Smooth muscle cell (in vitro differentiated cells): Measurements from ENCODE around the gene PRX. TPM values are rescaled to one million over a fixed set of nuclear protein-coding genes. Genes with fewer than 3 reads are reported as not detected.

Experiments
- DNase-seq: peaks from one replicate; lab custom pipeline; 2025; ENCODE audit not compliant: unreplicated experiment; lab: John Stamatoyannopoulos, UW
- H2AFZ ChIP-seq: fragments of 200-600 bp; sonication (generic); 2 replicates; pipeline ENCODE4 v1.6.0; 2016; ENCODE audit warnings: antibody characterized with exemption, low read depth, mild to moderate bottlenecking
- H3F3A ChIP-seq: fragments of 200-600 bp; sonication (generic); 2 replicates; pipeline ENCODE4 v1.6.0; 2017; ENCODE audit warnings: antibody characterized with exemption, low read depth
- H3K27ac ChIP-seq: fragments of 200-600 bp; sonication (generic); 2 replicates; pipeline ENCODE4 v1.5.1; 2016; ENCODE audit warnings: low read depth, mild to moderate bottlenecking
- H3K27me3 ChIP-seq: fragments of 200-600 bp; sonication (generic); 2 replicates; pipeline ENCODE4 v1.6.1; 2016; ENCODE audit warnings: low read depth, mild to moderate bottlenecking
- H3K36me3 ChIP-seq: fragments of 200-600 bp; sonication (generic); 2 replicates; pipeline ENCODE4 v1.5.1; 2016; ENCODE audit warnings: low read depth
- H3K4me1 ChIP-seq: fragments of 200-600 bp; sonication (generic); 2 replicates; pipeline ENCODE4 v1.5.1; 2016; ENCODE audit warnings: low read depth
- H3K4me2 ChIP-seq: fragments of 200-600 bp; sonication (generic); 2 replicates; pipeline ENCODE4 v1.6.0; 2016; ENCODE audit warnings: mild to moderate bottlenecking
- H3K4me3 ChIP-seq: fragments of 200-600 bp; sonication (generic); 2 replicates; pipeline ENCODE4 v1.5.1; 2016; ENCODE audit warnings: mild to moderate bottlenecking
- H3K79me2 ChIP-seq: fragments of 200-600 bp; sonication (generic); 2 replicates; pipeline ENCODE4 v1.6.0; 2016; ENCODE audit warnings: low read depth, mild to moderate bottlenecking
- H3K9ac ChIP-seq: fragments of 200-600 bp; sonication (generic); 2 replicates; pipeline ENCODE4 v1.6.0; 2016; ENCODE audit warnings: low read depth
- H3K9me3 ChIP-seq: fragments of 200-600 bp; sonication (generic); replicated peaks from 2 replicates; pipeline ENCODE4 v1.5.1; 2016; ENCODE audit warnings: low read depth
- H4K20me1 ChIP-seq: fragments of 200-600 bp; sonication (generic); 2 replicates; pipeline ENCODE4 v1.6.0; 2016; ENCODE audit warnings: low read depth
- WGBS: methylation state at CpG from one replicate; pipeline ENCODE4 v1.1.7; 2016; ENCODE audit warnings: low lambda C conversion rate; 5-methylcytosine and 5-hydroxymethylcytosine counted together
- polyA plus RNA-seq: library from polyadenylated mRNA; unstranded; fragments of >200 nt; fragmentation: Nextera tagmentation; extraction: Ambion mirVana; gene quantifications from 2 replicates; pipeline ENCODE4 v1.2.1, GENCODE V29; 2016
- total RNA-seq: library from RNA; depleted of rRNA; stranded (reverse); fragments of >200 nt; gene quantifications from 2 replicates; pipeline ENCODE4 v1.2.3, GENCODE V29; 2014
- TF ChIP-seq, protein P1 (sequence below): fragments of 200-600 bp; sonication (generic); IDR thresholded peaks from 2 replicates; pipeline ENCODE4 v1.5.1; 2017; ENCODE audit warnings: borderline replicate concordance, mild to moderate bottlenecking, antibody characterized with exemption; ENCODE audit not compliant: insufficient read depth, poor library complexity, severe bottlenecking

Gene PRX
- total and polyA plus RNA-seq, 2 experiments from 2014 or later: 3.9 to 4.4 TPM

- H3K27ac ChIP-seq: no peak overlapping the region
Measured at GRCh38 chr19:40355975-40356680, 57.0 kb downstream of the PRX start.

DNA sequence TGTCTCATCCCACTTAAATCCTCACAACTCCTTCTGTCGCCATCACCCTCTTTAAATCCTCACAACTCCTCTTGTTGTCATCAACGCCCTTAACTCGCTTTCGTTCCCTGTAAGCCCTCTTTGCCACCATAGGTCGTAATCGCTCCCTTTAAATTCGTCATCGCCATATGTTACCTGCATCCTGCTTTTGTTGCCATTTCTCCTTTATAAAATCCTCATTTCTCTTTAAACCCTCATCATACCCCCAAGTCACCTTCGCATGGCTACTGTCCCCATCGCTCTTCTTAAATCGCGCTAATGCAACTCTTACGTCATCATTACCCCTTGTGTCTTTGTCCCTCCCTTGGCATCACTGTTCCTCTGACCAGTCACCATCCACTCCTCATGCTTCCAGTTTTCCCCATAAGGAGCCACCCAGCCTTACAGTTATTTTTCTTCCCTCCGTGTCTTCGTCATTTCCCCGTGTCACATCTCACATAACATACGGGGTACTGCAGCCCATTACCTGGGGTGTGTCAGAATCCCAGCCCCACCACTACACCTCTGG is 64.1 kb downstream of the PRX start:
- peak overlapping the region; percentile 88 for H2AFZ ChIP-seq
- DNase-seq: no peak

More at GRCh38 chr19:40355975-40356680, 57.0 kb downstream of the PRX start:
- Histone ChIP-seq H3K36me3 (no peaks in the 10 kb centered on the region), H3K4me2 (no peak overlapping the region), H3K9me3 (no peaks in the 10 kb centered on the region), H3K79me2 (peaks cover 23% of the 10 kb centered on the region), H3K4me1 (no peaks in the 10 kb centered on the region), H3K27me3 (no peaks in the 10 kb centered on the region), H3K4me3 (no peak overlapping the region), H3F3A (no peaks in the 10 kb centered on the region), H2AFZ (no peak overlapping the region), H4K20me1 (peaks cover 31% of the 10 kb centered on the region), H3K9ac (no peak overlapping the region)
- DNase-seq: no peak
- TF ChIP-seq, protein P1, sequence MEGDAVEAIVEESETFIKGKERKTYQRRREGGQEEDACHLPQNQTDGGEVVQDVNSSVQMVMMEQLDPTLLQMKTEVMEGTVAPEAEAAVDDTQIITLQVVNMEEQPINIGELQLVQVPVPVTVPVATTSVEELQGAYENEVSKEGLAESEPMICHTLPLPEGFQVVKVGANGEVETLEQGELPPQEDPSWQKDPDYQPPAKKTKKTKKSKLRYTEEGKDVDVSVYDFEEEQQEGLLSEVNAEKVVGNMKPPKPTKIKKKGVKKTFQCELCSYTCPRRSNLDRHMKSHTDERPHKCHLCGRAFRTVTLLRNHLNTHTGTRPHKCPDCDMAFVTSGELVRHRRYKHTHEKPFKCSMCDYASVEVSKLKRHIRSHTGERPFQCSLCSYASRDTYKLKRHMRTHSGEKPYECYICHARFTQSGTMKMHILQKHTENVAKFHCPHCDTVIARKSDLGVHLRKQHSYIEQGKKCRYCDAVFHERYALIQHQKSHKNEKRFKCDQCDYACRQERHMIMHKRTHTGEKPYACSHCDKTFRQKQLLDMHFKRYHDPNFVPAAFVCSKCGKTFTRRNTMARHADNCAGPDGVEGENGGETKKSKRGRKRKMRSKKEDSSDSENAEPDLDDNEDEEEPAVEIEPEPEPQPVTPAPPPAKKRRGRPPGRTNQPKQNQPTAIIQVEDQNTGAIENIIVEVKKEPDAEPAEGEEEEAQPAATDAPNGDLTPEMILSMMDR: no peak
- 95% methylated on average over 9 of the region's 9 CpGs for WGBS

GRCh38 chr19:40348125-40348913 is 64.9 kb downstream of the PRX start, which contains the start of the genes C19orf47 and PLD3:
Gene C19orf47, minus strand, starts transcription at chr19:40348397. Its CDS starts 6,540 bp downstream, at chr19:40341857.
Gene PLD3, plus strand, starts transcription at chr19:40348695. Its CDS starts 17,789 bp downstream, at chr19:40366484.
- H3K79me2 ChIP-seq: peaks cover 67% of the 10 kb centered on the region
- TF ChIP-seq, protein P1: no peak
- under 1% methylated on average over 71 of the region's 77 CpGs for WGBS
- H3K36me3 ChIP-seq: no peaks in the 10 kb centered on the region
- H4K20me1 ChIP-seq: peaks cover 3% of the 10 kb centered on the region
- H3F3A ChIP-seq: no peaks in the 10 kb centered on the region
- H3K4me3 ChIP-seq: peak within 1 kb of the TSS; percentile 88
- H3K27ac ChIP-seq: peak within 1 kb of the TSS; percentile 37
- H3K4me2 ChIP-seq: peak within 1 kb of the TSS; percentile 93
- H2AFZ ChIP-seq: peak within 1 kb of the TSS; percentile 88
- H3K4me1 ChIP-seq: peaks cover 9% of the 10 kb centered on the region
- peak; percentile 95 for DNase-seq
- no peaks in the 10 kb centered on the region for H3K9me3 ChIP-seq
- no peaks in the 10 kb centered on the region for H3K27me3 ChIP-seq
- peak within 1 kb of the TSS; percentile 80 for H3K9ac ChIP-seq

More for the DNA sequence above, 64.1 kb downstream of the PRX start:
- no peaks in the 10 kb centered on the region for H4K20me1 ChIP-seq
- H3K4me1 ChIP-seq: peaks cover 9% of the 10 kb centered on the region
- no peaks in the 10 kb centered on the region for H3K36me3 ChIP-seq
- no peaks in the 10 kb centered on the region for H3K27me3 ChIP-seq
- TF ChIP-seq, protein P1: no peak
- H3K79me2 ChIP-seq: peaks cover 62% of the 10 kb centered on the region
- WGBS: 19% methylated on average over 17 of the region's 17 CpGs
- no peaks in the 10 kb centered on the region for H3K9me3 ChIP-seq
- peak overlapping the region; percentile 80 for H3K9ac ChIP-seq
- no peaks in the 10 kb centered on the region for H3F3A ChIP-seq
- peak overlapping the region; percentile 10 for H3K27ac ChIP-seq
- H3K4me2 ChIP-seq: peak overlapping the region; percentile 93
- H3K4me3 ChIP-seq: peak overlapping the region; percentile 88
